Iris pigment epithelial cell (primary cell): Measurements from ENCODE around the gene ERC1.
"Not testable (repeated sequence)": the region's sequence is repeated elsewhere in the genome, so short reads cannot be mapped to it uniquely, and the experiment has no call there.

ENCODE experiments used
- DNase-seq: peaks from one replicate; pipeline ENCODE4 v3.0.0-alpha.2; 2011; ENCODE audit warnings: low read depth

ERC1 gene

DNA sequence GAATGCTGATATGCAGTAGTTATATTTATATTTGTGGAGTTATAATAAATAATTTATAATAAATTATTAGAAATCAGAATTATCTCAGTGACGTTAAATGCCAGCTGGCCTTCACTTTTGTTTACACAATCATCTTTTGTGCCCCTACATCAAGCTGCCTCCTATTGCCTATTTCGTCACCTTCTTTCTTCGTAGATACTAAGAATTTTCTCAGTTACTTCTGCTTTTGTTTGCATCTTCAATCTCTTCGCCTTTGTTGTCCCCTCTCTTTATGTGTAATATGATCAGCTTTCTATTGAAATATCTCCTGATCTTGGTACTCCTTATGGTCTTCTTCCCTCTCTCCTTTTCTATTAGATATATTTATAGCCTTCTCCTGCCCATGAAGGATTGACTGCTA, 197.0 kb downstream of the ERC1 start:
- DNase-seq = no peak

DNA sequence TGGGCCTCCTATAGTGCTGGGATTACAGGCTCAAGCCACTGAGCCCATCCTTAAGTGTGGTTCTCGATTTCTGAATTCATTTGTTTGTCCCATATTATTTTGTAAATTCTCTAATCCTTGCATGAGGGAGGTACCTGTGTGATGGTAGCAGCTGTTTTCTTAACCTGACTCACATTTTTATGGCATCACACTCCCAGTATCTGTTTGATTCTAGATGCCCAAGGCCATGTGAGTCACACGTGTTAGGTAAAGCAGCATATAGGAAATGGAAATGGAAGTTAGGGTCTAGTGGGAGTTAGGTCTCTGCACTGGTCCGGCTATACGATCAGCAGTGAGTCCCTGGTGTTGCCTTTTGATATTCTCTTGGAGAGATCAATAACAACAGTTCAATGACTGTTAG, 198.1 kb downstream of the ERC1 start:
- no peak for DNase-seq

DNA sequence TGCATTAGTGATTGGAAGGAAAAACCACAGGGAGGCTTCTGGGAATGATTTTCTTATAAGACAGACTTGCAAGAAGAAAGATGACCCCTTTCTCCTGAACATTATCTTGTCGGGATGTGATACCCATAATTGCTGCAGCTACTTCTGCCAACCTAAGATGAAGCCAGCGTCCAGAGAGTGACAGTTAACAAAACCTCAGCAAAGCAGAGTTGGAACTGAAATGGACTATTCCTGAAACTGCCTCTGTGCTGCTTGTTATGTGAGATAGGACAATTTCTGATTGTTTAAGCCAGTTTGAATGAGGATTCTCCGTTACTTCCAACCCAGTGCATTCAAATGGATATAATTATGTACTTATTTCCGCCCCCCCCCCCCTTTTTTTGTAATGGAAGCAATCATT, 204.5 kb downstream of the ERC1 start:
- DNase-seq = no peak

DNA sequence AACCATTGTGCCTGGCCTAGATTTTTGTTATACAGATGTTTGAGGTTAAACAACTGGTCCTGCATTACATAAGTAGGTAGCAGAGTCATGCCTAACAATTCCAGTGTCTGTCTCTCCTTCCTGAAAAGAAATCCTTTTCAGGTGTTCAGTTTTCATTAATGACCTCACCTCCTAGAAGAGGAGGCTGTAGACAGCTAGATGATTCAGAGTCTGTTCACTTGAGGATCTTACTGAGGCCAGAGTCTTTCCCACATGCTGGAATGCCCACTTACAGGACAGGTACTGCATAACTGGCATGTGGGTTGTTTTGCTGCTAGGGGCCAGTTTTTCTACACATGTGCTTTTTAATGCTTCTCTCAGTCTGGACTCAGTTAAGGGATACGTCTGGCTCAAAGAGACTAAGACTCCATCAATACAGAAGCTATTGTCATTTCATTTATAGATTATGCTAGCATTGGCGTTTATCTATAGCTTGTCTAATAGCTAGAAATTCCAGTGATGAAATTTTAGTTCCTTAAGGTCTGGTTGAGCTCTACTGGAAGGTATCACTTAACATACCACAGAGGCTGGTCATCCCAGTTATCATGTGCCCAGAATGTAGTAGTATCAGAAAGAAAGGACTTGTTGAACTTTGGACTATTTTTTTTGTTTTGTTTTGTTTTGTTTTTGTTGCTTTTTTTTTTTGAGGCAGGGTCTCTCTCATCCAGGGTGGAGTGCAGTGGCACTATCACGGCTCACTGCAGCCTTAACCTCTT, 206.4 kb downstream of the ERC1 start:
- peak; percentile 58 for DNase-seq

DNA sequence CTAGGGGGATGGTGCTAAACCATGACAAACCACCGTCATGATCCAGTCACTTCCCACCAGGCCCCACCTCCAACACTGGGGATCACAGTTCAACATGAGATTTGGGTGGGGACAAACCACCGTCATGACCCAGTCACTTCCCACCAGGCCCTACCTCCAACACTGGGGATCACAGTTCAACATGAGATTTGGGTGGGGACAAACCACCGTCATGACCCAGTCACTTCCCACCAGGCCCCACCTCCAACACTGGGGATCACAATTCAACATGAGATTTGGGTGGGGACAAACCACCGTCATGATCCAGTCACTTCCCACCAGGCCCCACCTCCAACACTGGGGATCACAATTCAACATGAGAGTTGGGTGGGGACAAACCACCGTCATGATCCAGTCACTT, 207.8 kb downstream of the ERC1 start:
- not testable (repeated sequence) for DNase-seq

DNA sequence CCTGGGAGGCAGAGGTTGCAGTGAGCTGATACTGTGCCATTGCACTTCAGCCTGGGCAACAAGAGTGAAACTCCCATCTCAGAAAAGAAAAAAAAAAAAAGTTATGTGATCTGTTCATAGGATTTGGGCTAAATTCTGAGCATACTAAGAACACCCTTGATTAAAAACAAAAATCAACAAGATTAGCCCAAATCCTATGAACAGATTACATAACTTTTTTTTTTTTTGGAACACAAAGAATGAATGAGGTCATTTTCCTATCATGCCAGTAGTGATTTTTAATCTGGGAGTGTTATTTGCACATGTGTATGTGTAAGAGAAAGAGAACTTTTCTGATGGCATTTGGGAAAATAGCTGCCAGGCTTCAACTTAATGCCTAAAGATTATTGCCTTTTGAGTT, 208.7 kb downstream of the ERC1 start:
- no peak for DNase-seq

DNA sequence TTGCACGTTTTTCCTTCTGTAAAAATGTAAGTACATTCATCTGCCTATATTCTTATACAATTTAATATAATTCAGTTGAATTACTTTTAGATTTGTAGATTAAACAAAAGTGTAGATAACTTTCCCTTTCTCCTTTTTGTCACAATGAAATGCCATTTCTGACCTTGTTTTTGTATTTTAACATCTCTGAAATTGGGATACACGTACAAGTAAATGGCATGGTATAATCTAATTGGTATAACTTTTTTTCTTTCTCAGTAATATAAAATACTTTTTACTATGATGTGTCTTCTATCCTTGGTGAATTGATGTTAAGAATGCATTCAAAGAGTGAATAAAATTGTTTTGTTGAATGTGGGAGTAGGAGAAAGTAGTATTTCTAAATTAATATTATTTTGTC, 210.0 kb downstream of the ERC1 start:
- no peak for DNase-seq

DNA sequence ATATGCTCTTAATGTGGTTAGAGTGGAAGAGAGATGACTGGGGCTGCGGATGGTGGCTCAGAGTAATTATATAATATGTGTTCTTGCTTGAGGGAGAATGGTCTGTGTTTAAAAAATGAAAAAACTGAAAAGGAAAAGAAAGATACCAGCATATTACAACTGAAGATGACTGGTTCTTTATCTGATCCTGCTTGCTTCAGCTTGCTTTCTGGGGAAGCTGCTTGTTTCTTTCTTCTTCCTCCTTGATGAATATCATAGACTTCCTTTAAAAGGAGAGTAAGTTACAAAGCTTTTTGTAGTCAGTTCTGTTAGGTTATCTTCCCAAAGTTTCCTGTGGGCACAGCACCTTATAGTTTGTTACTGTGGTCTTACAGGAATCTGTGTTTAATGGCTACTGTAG, 210.9 kb downstream of the ERC1 start:
- no peak for DNase-seq

DNA sequence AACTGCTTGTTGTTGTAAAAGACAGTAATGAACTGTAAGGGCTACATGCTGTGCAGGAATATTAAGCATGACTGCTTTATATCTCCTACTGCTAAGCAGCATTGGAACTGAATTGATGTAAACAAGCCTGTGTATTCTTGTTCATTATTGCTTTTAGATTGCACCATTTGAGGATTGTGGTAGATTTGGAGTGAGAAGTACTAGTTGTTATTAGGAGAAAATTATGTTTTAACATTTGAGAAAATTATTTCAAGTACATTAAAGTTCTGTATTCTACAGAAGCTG, 212.7 kb downstream of the ERC1 start:
- DNase-seq = no peak

DNA sequence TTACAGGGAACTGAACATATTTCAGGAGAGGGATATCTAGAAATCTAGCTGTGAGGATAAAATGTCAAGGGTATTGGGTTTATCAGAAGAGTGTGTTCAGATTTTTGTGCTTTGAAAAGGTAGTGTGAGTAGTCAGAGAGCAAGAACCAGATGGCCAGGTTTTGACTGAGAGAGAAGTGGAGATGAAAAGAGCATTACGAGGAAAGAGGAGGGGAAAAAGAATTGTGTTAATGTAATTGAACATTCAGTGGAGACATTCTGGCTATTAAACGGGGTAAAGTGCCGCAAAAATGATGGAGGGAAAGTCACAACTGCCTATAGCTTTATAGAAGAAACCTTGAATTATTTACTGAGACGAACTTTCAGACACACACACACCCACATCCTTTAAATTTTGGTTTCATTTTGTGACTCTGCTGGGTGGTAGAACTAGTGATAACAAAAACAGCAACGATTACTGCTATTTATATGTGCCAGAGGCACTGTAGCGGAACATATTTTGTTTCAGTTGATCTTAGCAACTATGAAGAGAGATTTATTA, 213.6 kb downstream of the ERC1 start:
- peak; percentile 23 for DNase-seq

DNA sequence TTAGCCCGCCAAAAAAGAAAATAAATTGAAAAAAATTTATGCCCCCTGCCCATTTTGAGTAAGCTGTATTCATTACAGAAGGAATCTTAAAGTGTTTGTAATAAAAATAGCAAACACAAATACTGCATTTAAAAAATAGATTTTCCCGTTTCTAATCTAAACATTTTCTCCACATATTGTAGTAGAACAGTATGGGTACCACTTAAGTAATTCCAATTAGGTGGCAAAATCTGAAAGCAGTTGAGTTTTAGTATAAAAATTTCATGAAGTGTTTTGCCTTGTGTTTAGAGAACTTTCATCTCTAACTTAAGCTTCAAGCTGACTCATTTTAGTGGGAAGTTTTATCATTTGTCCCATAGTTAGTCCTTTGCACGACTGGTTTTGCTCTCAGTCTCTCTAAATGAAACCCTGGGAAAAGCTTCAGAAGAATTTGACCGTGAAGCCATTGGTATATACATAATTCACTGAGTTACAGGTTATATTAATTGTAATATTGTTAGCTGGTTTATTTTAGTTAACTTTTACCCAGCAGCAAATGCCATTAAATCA, 214.6 kb downstream of the ERC1 start:
- peak; percentile 53 for DNase-seq

DNA sequence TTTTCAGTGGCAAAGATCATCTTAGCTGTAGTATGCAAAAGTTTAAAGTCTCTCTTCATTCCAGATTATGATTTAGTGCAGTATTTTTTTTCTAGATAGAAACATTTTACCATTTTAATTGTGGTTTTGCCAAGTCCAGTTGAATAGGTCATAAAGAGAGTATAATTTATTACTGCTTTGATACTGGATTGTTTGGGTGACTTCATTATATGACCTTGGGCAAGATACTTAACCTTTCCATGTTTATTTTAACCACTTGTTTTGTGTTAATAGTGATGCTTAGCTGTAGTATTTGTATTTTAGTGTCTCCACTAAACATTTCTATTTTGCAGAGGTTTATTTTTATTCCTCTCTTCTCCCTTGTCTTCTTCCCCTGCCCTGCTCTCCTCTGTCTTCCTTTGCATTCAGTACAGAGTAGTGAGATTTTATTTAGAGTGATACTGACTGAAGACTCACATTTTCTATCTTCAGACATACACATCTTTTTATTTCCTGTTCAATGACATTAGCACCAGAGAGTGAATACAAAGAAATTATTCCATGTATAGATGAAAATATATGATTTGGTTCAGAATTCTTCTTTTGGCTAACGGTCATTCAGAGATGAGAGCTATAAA, 215.2 kb downstream of the ERC1 start:
- DNase-seq = no peak

DNA sequence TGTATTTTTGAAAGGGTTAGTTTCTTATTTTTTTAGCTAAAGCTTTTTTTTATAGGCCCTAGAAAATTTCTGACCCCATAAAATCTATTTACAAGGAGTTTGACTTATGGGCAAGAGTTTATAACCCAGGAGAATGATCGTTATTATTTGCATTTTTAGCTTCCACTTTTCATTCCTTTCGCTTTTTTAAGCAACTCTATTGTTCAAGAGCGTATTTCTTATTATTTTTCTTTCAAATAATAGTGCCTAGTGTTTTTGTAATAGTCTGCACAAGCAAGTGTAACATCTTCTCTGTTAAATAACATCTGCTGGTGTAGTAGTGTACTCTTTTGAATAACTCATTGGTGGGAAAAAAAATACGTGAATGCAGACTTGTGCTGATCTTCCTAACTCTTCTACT, 216.3 kb downstream of the ERC1 start:
- DNase-seq = no peak

DNA sequence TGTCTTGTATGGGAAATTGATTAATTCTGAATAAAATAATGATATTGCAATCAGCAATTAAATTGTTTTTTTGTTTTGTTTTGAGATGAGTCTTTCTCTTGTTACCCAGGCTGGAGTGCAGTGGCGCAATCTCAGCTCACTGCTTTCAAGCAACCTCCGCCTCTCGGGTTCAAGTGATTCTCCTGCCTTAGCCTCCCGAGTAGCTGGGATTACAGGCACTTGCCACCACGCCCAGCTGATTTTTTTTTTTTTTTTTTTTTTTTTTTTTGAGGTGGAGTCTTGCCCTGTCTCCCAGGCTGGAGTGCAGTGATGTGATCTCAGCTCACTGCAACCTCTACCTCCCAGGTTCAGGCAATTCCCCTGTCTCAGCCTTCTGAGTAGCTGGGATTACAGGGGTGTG, 217.7 kb downstream of the ERC1 start:
- not testable (repeated sequence) for DNase-seq

DNA sequence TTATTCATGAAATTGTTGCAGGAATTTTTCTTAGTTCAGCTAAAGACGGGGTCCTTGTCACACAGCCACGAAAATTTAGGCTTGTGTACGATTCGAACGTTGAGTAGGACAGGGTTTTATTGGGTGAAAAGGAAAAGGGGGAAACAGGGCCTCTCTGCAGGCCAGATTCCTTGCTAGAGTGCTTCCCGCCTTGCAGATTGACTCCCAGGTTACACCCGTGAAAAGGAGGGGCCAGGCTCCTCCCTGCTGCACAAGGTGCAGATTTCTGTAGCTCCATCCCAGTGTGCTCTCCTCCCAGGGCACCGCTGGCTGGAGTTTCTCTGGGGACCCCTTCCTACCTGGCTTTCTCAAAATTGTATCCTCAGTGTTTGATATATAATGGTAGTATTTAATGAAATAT, 221.5 kb downstream of the ERC1 start:
- no peak for DNase-seq

DNA sequence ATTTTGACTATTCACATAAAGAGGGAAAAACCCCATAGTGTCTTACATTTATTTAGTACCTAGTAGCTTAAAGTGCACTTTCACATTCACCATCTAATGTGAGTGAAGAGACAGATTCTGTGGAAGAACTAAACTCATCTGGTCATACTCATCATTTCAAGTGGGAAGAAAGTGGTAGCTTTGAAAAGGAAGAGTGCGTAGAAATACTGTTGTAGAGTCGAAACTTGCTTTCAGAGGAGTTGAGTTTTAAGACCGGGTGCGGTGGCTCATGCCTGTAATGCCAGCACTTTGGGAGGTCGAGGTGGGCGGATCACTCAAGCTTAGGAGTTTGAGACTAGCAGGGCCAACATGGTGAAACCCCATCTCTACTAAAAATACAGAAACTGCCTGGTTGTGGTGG, 222.2 kb downstream of the ERC1 start:
- no peak for DNase-seq

DNA sequence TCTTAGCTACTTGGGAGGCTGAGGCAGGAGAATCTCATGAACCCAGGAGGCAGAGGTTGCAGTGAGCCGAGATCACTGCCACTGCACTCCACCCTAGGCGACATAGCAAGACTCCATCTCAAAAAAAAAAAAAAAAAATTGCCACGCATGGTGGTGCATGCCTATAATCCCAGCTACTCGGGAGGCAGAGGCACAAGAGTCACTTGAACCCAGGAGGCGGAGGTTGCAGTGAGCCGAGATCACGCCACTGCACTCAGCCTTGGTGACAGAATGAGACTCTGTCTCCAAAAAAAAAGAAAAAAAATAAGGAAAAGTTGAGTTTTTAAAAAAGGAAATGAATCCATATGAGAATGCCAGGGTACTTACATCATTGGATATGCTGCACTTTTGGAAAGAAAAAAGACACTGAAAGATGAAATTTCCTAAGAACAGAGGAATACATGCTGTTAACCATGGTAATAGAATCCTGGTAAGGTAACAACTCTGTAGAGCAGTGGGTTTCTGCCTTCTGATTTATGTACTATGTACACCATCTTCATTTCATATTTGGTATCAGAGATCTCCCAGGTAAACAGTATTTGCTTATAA, 222.7 kb downstream of the ERC1 start:
- DNase-seq = no peak

DNA sequence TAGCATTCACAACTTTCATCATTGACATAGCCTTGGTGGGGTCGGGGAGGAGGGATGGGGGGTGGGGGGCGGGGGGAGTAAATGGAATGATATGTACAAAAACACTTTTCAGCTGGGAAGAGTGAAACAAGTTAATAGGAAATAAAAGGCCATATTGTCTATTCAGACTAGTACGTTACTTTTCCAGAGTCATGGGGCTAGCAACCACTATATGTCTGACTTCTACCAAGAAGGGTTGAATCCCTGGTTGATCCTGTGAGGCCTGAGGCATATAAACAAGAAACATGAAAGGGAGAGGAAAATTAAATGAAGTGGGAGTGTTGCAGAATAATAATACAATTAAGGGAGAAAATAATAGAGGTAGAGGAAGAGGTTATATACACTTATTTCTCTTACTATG, 225.5 kb downstream of the ERC1 start:
- no peak for DNase-seq

DNA sequence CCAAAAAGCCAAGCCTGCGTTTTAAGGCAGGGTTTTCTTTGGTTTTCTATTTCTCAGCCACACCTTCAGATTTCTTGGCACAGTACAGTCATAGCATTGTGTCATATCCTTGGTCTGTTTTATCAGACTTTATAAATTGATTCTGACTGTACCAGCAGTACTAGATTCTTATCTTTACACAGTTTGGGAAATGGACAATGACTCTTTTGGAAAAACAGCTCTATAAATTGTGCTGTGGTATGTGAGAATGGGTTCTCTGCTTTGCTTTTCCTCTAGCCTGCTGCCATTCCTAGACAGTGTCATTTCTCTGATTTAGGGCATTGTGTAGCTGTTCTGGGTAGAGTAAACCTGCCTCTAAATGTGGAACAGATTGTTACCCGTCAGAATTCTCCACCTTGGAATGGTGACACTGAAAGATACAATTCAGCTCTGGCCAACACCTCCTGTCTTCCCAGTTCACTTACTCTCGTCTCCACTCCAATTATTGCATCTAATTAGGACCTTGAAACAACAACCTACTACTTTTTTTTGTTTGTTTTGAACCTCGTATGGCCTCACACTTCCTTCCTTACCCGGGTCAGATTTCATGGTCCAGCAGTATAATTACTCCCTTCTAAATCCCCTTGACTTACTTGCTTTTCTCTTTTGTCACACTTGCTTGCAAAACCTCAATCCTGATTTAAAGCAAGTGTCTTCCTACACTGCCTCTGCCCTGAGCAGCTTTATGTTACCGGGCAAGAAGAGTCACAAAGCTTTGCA, 226.3 kb downstream of the ERC1 start:
- DNase-seq = peak; percentile 84

DNA sequence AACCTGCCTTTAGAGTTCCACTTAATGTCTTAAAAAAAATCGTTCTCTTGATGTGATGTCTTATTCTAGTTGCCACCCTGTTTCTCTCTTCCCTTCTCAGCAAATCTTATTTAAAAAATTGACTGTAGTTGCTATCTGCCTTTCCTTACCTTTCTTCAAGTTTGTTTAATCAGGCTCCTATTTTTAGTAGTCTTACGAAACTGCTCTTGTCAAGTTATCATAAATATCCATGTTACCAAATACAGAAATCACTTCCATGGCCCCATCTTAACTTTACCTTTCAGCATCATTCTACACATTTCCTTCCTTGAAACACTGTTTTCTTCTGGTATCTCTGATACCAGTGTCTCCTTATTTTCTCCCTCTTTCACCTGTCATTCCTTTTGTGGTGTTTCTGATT, 227.3 kb downstream of the ERC1 start:
- no peak for DNase-seq

DNA sequence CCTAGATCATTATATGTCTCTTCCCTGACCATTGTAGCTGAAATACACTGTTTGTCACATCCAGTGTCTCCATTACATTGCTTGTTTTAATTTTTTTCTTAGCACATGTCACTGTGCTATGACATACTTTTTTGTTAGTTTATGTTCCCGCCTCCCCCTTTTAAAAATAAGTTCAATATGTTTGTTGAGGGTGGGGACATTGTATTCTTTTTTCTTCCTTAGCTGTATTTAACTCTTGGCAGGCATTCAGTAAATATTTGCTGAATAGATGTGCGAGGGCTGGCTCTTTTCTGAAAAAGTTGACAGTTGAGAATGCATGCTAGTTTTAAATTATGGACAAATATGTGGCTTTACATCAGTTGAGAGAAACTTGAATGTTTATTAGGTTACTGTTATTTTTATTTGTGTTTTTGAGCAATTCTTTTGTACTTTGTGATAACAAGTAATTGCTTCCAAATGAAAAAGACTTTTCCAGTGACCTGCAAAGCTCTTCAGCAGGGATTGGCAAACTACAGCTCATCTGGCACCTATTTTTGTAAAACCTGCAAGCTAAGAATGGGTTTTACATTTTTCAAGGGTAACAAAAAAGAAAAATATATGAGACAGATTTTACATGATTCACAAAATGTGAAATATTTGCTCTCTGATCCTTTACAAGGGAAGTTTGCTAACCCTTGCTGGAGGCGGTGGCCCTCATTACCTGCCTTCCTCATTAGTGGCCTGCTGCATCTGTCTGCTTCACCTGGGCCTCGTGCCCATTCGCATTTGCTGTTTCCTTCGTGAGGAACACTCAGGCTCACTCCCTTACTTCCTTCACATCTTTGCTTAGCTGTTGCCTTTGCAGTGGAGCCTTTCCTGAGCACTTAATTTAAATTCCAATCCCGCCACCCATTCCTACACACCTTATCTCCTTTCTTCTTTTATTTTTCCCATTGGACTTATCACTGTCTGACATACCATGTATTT, 229.4 kb downstream of the ERC1 start:
- DNase-seq = no peak
